NCI-H146 (cell line): ENCODE measurements around the gene MAPK8IP1.

Source experiments
- DNase-seq: peaks from one replicate; lab custom pipeline; 2025; lab: John Stamatoyannopoulos, UW

The MAPK8IP1 gene

GRCh38 chr11:45926536-45927331 lies 41.3 kb downstream of the MAPK8IP1 start:
- no peak for DNase-seq

- DNase-seq, result no peak
These were observed 41.9 kb downstream of the MAPK8IP1 start for GRCh38 chr11:45927332-45927683.

GRCh38 chr11:45927684-45928413 lies 42.4 kb downstream of the MAPK8IP1 start:
- DNase-seq, result no peak

- DNase-seq, result no peak
These were observed 43.2 kb downstream of the MAPK8IP1 start for GRCh38 chr11:45928535-45929215.

GRCh38 chr11:45929486-45930030 lies 44.1 kb downstream of the MAPK8IP1 start:
- DNase-seq, result no peak

- DNase-seq, result peak; percentile 89
These were observed 44.8 kb downstream of the MAPK8IP1 start for GRCh38 chr11:45930031-45930794.

- no peak for DNase-seq
These were observed 45.6 kb downstream of the MAPK8IP1 start for GRCh38 chr11:45930951-45931570.

GRCh38 chr11:45931739-45932138 lies 46.3 kb downstream of the MAPK8IP1 start:
- DNase-seq, result no peak

GRCh38 chr11:45932217-45932616 lies 46.8 kb downstream of the MAPK8IP1 start:
- no peak for DNase-seq

GRCh38 chr11:45933131-45933831 lies 47.8 kb downstream of the MAPK8IP1 start:
- no peak for DNase-seq

- DNase-seq, result no peak
These were observed 48.6 kb downstream of the MAPK8IP1 start for GRCh38 chr11:45933846-45934579.

- peak; percentile 53 for DNase-seq
These were observed 49.3 kb downstream of the MAPK8IP1 start for GRCh38 chr11:45934580-45935318.

GRCh38 chr11:45935349-45936064 lies 50.1 kb downstream of the MAPK8IP1 start:
- DNase-seq, result no peak

GRCh38 chr11:45936511-45937054 lies 51.1 kb downstream of the MAPK8IP1 start:
- no peak for DNase-seq

- no peak for DNase-seq
These were observed 52.5 kb downstream of the MAPK8IP1 start for GRCh38 chr11:45937916-45938315.

- no peak for DNase-seq
These were observed 54.4 kb downstream of the MAPK8IP1 start for GRCh38 chr11:45939836-45940235.

GRCh38 chr11:45941285-45941684 lies 55.8 kb downstream of the MAPK8IP1 start:
- DNase-seq, result no peak

GRCh38 chr11:45942381-45942780 lies 56.9 kb downstream of the MAPK8IP1 start:
- DNase-seq, result no peak
